H9 (cell line): ENCODE data around the gene SNORC. TPM values are rescaled to one million over a fixed set of nuclear protein-coding genes. Genes with fewer than 3 reads are reported as not detected.

Experiments
- DNase-seq: peaks from one replicate; pipeline ENCODE4 v3.0.0-alpha.2; 2017
- H2AFZ ChIP-seq: one replicate; pipeline ENCODE4 v1.6.1; 2013; ENCODE audit warnings: mild to moderate bottlenecking, low read length, control low read depth, moderate library complexity
- H2AK5ac ChIP-seq: 2 replicates; pipeline ENCODE4 v1.6.1; 2013; ENCODE audit warnings: low read length, control low read depth, mixed read lengths; ENCODE audit not compliant: insufficient read length
- H2BK120ac ChIP-seq: one replicate; pipeline ENCODE4 v1.6.1; 2013; ENCODE audit warnings: low read depth, mild to moderate bottlenecking, low read length, control low read depth, inconsistent platforms; ENCODE audit not compliant: poor library complexity, severe bottlenecking
- H2BK12ac ChIP-seq: 2 replicates; pipeline ENCODE4 v1.6.1; 2013; ENCODE audit warnings: low read length, control low read depth, mixed read lengths, low read depth; ENCODE audit not compliant: insufficient read length
- H2BK15ac ChIP-seq: 2 replicates; pipeline ENCODE4 v1.6.1; 2013; ENCODE audit warnings: low read depth, low read length, control low read depth
- H2BK20ac ChIP-seq: one replicate; pipeline ENCODE4 v1.6.1; 2013; ENCODE audit warnings: low read depth, mild to moderate bottlenecking, low read length, control low read depth, inconsistent platforms; ENCODE audit not compliant: poor library complexity, severe bottlenecking
- H2BK5ac ChIP-seq: 2 replicates; pipeline ENCODE4 v1.6.1; 2013; ENCODE audit warnings: low read length, control low read depth, mixed read lengths; ENCODE audit not compliant: insufficient read length
- H3K14ac ChIP-seq: 2 replicates; pipeline ENCODE4 v1.6.1; 2013; ENCODE audit warnings: low read length, control low read depth; ENCODE audit not compliant: insufficient read depth
- H3K18ac ChIP-seq: 2 replicates; pipeline ENCODE4 v1.6.1; 2013; ENCODE audit warnings: low read depth, mild to moderate bottlenecking, mixed read lengths, low read length, control low read depth; ENCODE audit not compliant: insufficient read length
- H3K23ac ChIP-seq: 2 replicates; pipeline ENCODE4 v1.6.1; 2013; ENCODE audit warnings: low read length, control low read depth, mixed read lengths, low read depth; ENCODE audit not compliant: insufficient read length
- H3K23me2 ChIP-seq: 2 replicates; pipeline ENCODE4 v1.6.1; 2013; ENCODE audit warnings: low read depth, mild to moderate bottlenecking, mixed read lengths, low read length, control low read depth; ENCODE audit not compliant: insufficient read length, poor library complexity, severe bottlenecking
- H3K27ac ChIP-seq: 2 replicates; pipeline ENCODE4 v1.5.1; 2013; ENCODE audit warnings: low read length, control low read depth, mixed read lengths, low read depth; ENCODE audit not compliant: insufficient read length
- H3K27me3 ChIP-seq: 2 replicates; pipeline ENCODE4 v1.6.1; 2013; ENCODE audit warnings: low read length, control low read depth, inconsistent platforms; ENCODE audit not compliant: insufficient read depth
- H3K4ac ChIP-seq: 2 replicates; pipeline ENCODE4 v1.6.1; 2013; ENCODE audit warnings: low read depth, mild to moderate bottlenecking, control low read depth, inconsistent platforms, low read length, moderate library complexity
- H3K4me1 ChIP-seq: 2 replicates; pipeline ENCODE4 v1.6.1; 2013; ENCODE audit warnings: low read length, control low read depth, inconsistent platforms; ENCODE audit not compliant: insufficient read depth
- H3K4me2 ChIP-seq: 2 replicates; pipeline ENCODE4 v1.6.1; 2013; ENCODE audit warnings: low read length, control low read depth, mixed read lengths; ENCODE audit not compliant: insufficient read length, insufficient read depth
- H3K56ac ChIP-seq: 2 replicates; pipeline ENCODE4 v1.6.1; 2013; ENCODE audit warnings: low read depth, mild to moderate bottlenecking, mixed read lengths, low read length, control low read depth; ENCODE audit not compliant: insufficient read length
- H3K79me1 ChIP-seq: 2 replicates; pipeline ENCODE4 v1.6.1; 2013; ENCODE audit warnings: low read depth, mild to moderate bottlenecking, moderate library complexity, low read length, control low read depth, inconsistent platforms; ENCODE audit not compliant: insufficient read depth, poor library complexity, severe bottlenecking
- H3K79me2 ChIP-seq: 2 replicates; pipeline ENCODE4 v1.6.1; 2013; ENCODE audit warnings: low read length, control low read depth, inconsistent platforms; ENCODE audit not compliant: insufficient read depth
- H3K9ac ChIP-seq: 2 replicates; pipeline ENCODE4 v1.6.1; 2013; ENCODE audit warnings: low read length, control low read depth, mixed read lengths; ENCODE audit not compliant: insufficient read length; ENCODE audit errors: extremely low read depth
- H3K9me3 ChIP-seq: one replicate; pipeline ENCODE4 v1.6.1; 2013; ENCODE audit warnings: low read depth, low read length, inconsistent platforms; ENCODE audit not compliant: control insufficient read depth
- H3T11ph ChIP-seq: one replicate; pipeline ENCODE4 v1.6.1; 2013; ENCODE audit warnings: mild to moderate bottlenecking, low read length, control low read depth, inconsistent platforms
- H4K20me1 ChIP-seq: one replicate; pipeline ENCODE4 v1.6.1; 2013; ENCODE audit not compliant: control insufficient read depth, insufficient read length, insufficient read depth
- H4K5ac ChIP-seq: 2 replicates; pipeline ENCODE4 v1.6.1; 2013; ENCODE audit warnings: low read depth, mild to moderate bottlenecking, mixed read lengths, low read length, control low read depth; ENCODE audit not compliant: insufficient read length
- H4K8ac ChIP-seq: replicated peaks from 2 replicates; pipeline ENCODE4 v1.6.1; 2013; ENCODE audit warnings: low read length, control low read depth, mixed read lengths, low read depth; ENCODE audit not compliant: insufficient read length
- H4K91ac ChIP-seq: 2 replicates; pipeline ENCODE4 v1.6.1; 2013; ENCODE audit warnings: low read depth, mild to moderate bottlenecking, moderate library complexity, mixed read lengths, low read length, control low read depth; ENCODE audit not compliant: insufficient read length
- H3K27ac Mint-ChIP-seq, 3 experiments: 2 replicates in 2 of 3; 3 replicates in 1 of 3; pipeline ENCODE4 v1.8.0; 2020 to 2021; ENCODE audit warnings: mixed read lengths in 3 of 3, mild to moderate bottlenecking in 1 of 3, moderate library complexity in 1 of 3
- H3K27me3 Mint-ChIP-seq: 2 replicates; pipeline ENCODE4 v1.8.0; 2021; ENCODE audit warnings: low read depth, mild to moderate bottlenecking, moderate library complexity, mixed read lengths
- H3K36me3 Mint-ChIP-seq, 3 experiments: 2 replicates in 2 of 3; 3 replicates in 1 of 3; pipeline ENCODE4 v1.8.0; 2020 to 2021; ENCODE audit warnings: low read depth in 3 of 3, mixed read lengths in 3 of 3; ENCODE audit not compliant: insufficient read depth in 1 of 3
- H3K4me1 Mint-ChIP-seq, 2 experiments: 2 replicates each; pipeline ENCODE4 v1.8.0; 2020; ENCODE audit warnings: mixed read lengths in 2 of 2
- H3K4me3 Mint-ChIP-seq, 2 experiments: 2 replicates in 1 of 2; 3 replicates in 1 of 2; pipeline ENCODE4 v1.8.0; 2020 to 2021; ENCODE audit warnings: mild to moderate bottlenecking in 2 of 2, mixed read lengths in 2 of 2, moderate library complexity in 1 of 2
- H3K9me3 Mint-ChIP-seq, 2 experiments: 2 replicates in 1 of 2; 3 replicates in 1 of 2; pipeline ENCODE4 v1.8.0; 2020; ENCODE audit warnings: mild to moderate bottlenecking in 2 of 2, mixed read lengths in 2 of 2, moderate library complexity in 1 of 2
- CTCF ChIP-seq: fragments of 200-600 bp; sonication (generic); conservative IDR thresholded peaks from 3 replicates; pipeline ENCODE4 v1.8.0; 2021; ENCODE audit warnings: antibody characterized with exemption, mild to moderate bottlenecking
- WGBS: extraction: QIAGEN DNeasy Blood & Tissue Kit; methylation state at CpG from one replicate; pipeline ENCODE4 v1.1.7; 2013; ENCODE audit warnings: missing lambda C conversion rate, low lambda C conversion rate, mixed read lengths; ENCODE audit not compliant: insufficient read length; ENCODE audit errors: extremely low coverage; 5-methylcytosine and 5-hydroxymethylcytosine counted together
- total RNA-seq: library from RNA; stranded (reverse); gene quantifications from 2 replicates; pipeline ENCODE4 v1.2.1, GENCODE V29; 2021

SNORC gene
- total RNA-seq, 1 experiment from 2014 or later = 1.1 TPM

- no peak overlapping the region for H3K4ac ChIP-seq
- H2AFZ ChIP-seq = no peak overlapping the region
- H3K4me1 ChIP-seq = no peaks in the 10 kb centered on the region
- no peak overlapping the region for H3K4me2 ChIP-seq
- H3K14ac ChIP-seq = no peak overlapping the region; the same call in 1 of the 2 replicates
- no peak overlapping the region for H3K23ac ChIP-seq
- H4K91ac ChIP-seq = no peak overlapping the region
- Mint-ChIP-seq H3K4me3 (no peak overlapping the region), H3K36me3 (no peaks in the 10 kb centered on the region; a peak in 2 of 7 replicates), H3K4me1 (no peaks in the 10 kb centered on the region), H3K27ac (peak overlapping the region in 1 of 3 experiments; percentile 83; a peak in 1 of 7 replicates), H3K9me3 (no peaks in the 10 kb centered on the region), H3K27me3 (peaks cover 20% of the 10 kb centered on the region)
- no peak overlapping the region for H2BK5ac ChIP-seq
- no CpG with 5 or more reads among the region's 17 CpGs for WGBS
- peaks cover 8% of the 10 kb centered on the region; the same call in 1 of the 2 replicates for H3K27me3 ChIP-seq
- no peak overlapping the region for H3K27ac ChIP-seq
- H3K18ac ChIP-seq = no peak overlapping the region
- H3K9me3 ChIP-seq = no peaks in the 10 kb centered on the region
- H3K9ac ChIP-seq = no peak overlapping the region
- H4K8ac ChIP-seq = no peak overlapping the region
- H3K56ac ChIP-seq = no peak overlapping the region
- H3K79me2 ChIP-seq = no peaks in the 10 kb centered on the region
- H2AK5ac ChIP-seq = no peak overlapping the region
- no peak for TF ChIP-seq CTCF
- no peak overlapping the region for H3T11ph ChIP-seq
- no peak overlapping the region for H2BK15ac ChIP-seq
- H2BK120ac ChIP-seq = no peak overlapping the region
- H3K79me1 ChIP-seq = no peaks in the 10 kb centered on the region
- H4K20me1 ChIP-seq = no peaks in the 10 kb centered on the region
- H2BK20ac ChIP-seq = no peak overlapping the region
- DNase-seq = no peak
- H2BK12ac ChIP-seq = no peak overlapping the region
- no peak overlapping the region for H4K5ac ChIP-seq
- peaks cover 5% of the 10 kb centered on the region for H3K23me2 ChIP-seq
These were observed 10.8 kb downstream of the SNORC start for GRCh38 chr2:232880764-232881351.
